Frontal cortex (tissue), 1 donor: ENCODE results near the gene OR2L13. TPM values are rescaled to one million over a fixed set of nuclear protein-coding genes. Genes with fewer than 3 reads are reported as not detected.

Source experiments
- small RNA-seq: library from RNA; depleted of rRNA; stranded (forward); fragments of <200 nt; gene quantifications from one replicate; pipeline ENCODE3, GENCODE V24; 2014
- total RNA-seq: library from RNA; depleted of rRNA; stranded (reverse); fragments of >200 nt; gene quantifications from one replicate; pipeline ENCODE4 v1.2.3, GENCODE V29; 2014

OR2L13 gene
- total RNA-seq, 1 donor from 2014 or later, result 1.6 TPM

Small RNA genes lying within 50 kb of the gene (small RNA-seq; reads per million reads assigned to genes)
- gene RF00019, result not detected

Other genes with a start within 250 kb of the OR2L13 start
- gene TRIM58, start 238.0 kb upstream of the OR2L13 start, total RNA-seq, result 3.3 TPM
- 2.9 TPM for gene OR2W3, start 199.6 kb upstream of the OR2L13 start, total RNA-seq
- not detected for gene OR2T8, start 174.9 kb upstream of the OR2L13 start, total RNA-seq
- not detected for gene OR2AJ1, start 170.3 kb upstream of the OR2L13 start, total RNA-seq
- gene OR2L8, start 146.3 kb upstream of the OR2L13 start, total RNA-seq, result 0.82 TPM
- gene OR2AK2, start 130.0 kb upstream of the OR2L13 start, total RNA-seq, result 0.41 TPM
- gene OR2L5, start 81.5 kb upstream of the OR2L13 start, total RNA-seq, result 0.41 TPM
- 0.41 TPM for gene OR2L2, start 65.1 kb upstream of the OR2L13 start, total RNA-seq
- gene OR2L3, start 48.3 kb upstream of the OR2L13 start, total RNA-seq, result 0.41 TPM
- not detected for gene OR2M5, start 50.0 kb downstream of the OR2L13 start, total RNA-seq
- gene OR2M2, start 79.6 kb downstream of the OR2L13 start, total RNA-seq, result not detected
- under 0.01 TPM for gene OR2M3, start 102.1 kb downstream of the OR2L13 start, total RNA-seq
- under 0.01 TPM for gene OR2M4, start 136.2 kb downstream of the OR2L13 start, total RNA-seq
- gene OR2T33, start 182.8 kb downstream of the OR2L13 start, total RNA-seq, result not detected
- not detected for gene OR2T12, start 208.2 kb downstream of the OR2L13 start, total RNA-seq
- not detected for gene OR2M7, start 229.4 kb downstream of the OR2L13 start, total RNA-seq